ENCODE results near the gene ZNF672.
"Not testable (repeated sequence)": the region's sequence is repeated elsewhere in the genome, so short reads cannot be mapped to it uniquely, and the experiment has no call there.

Gene ZNF672

GRCh38 chr1:248860007-248860406, 22.0 kb downstream of the ZNF672 start:
- H3K4me1 ChIP-seq (ENCODE audit: insufficient read depth, low read length), result no peaks in the 10 kb centered on the region
- H3K9ac ChIP-seq (ENCODE audit: low read depth, low read length), result no peak overlapping the region
- no peaks in the 10 kb centered on the region for H3K9me3 ChIP-seq (ENCODE audit: control insufficient read depth, insufficient read depth, low read length)
- no peaks in the 10 kb centered on the region for H3K36me3 ChIP-seq (ENCODE audit: insufficient read depth, low read length)

- Histone ChIP-seq H3K9ac (ENCODE audit: low read depth, low read length) (no peak overlapping the region), H3K4me1 (ENCODE audit: insufficient read depth, low read length) (no peaks in the 10 kb centered on the region), H3K9me3 (ENCODE audit: control insufficient read depth, insufficient read depth, low read length) (no peaks in the 10 kb centered on the region), H3K36me3 (ENCODE audit: insufficient read depth, low read length) (no peaks in the 10 kb centered on the region)
Observed at GRCh38 chr1:248861616-248862015, 23.6 kb downstream of the ZNF672 start.

GRCh38 chr1:248862695-248862997, 24.6 kb downstream of the ZNF672 start:
- no peaks in the 10 kb centered on the region for H3K36me3 ChIP-seq (ENCODE audit: insufficient read depth, low read length)
- no peaks in the 10 kb centered on the region for H3K4me1 ChIP-seq (ENCODE audit: insufficient read depth, low read length)
- H3K9ac ChIP-seq (ENCODE audit: low read depth, low read length), result peak overlapping the region; percentile 84
- H3K9me3 ChIP-seq (ENCODE audit: control insufficient read depth, insufficient read depth, low read length), result no peaks in the 10 kb centered on the region

- Histone ChIP-seq H3K4me1 (ENCODE audit: insufficient read depth, low read length) (no peaks in the 10 kb centered on the region), H3K9me3 (ENCODE audit: control insufficient read depth, insufficient read depth, low read length) (no peaks in the 10 kb centered on the region), H3K36me3 (ENCODE audit: insufficient read depth, low read length) (no peaks in the 10 kb centered on the region), H3K9ac (ENCODE audit: low read depth, low read length) (peak overlapping the region; percentile 84)
Observed at GRCh38 chr1:248862998-248863881, 25.2 kb downstream of the ZNF672 start.

- H3K4me1 ChIP-seq (ENCODE audit: insufficient read depth, low read length), result no peaks in the 10 kb centered on the region
- no peaks in the 10 kb centered on the region for H3K36me3 ChIP-seq (ENCODE audit: insufficient read depth, low read length)
- H3K9ac ChIP-seq (ENCODE audit: low read depth, low read length), result no peak overlapping the region; the same call in 1 of the 2 replicates
- H3K9me3 ChIP-seq (ENCODE audit: control insufficient read depth, insufficient read depth, low read length), result no peaks in the 10 kb centered on the region
Observed at GRCh38 chr1:248871837-248872401, 33.9 kb downstream of the ZNF672 start.

- Histone ChIP-seq H3K36me3 (ENCODE audit: insufficient read depth, low read length) (no peaks in the 10 kb centered on the region), H3K9ac (ENCODE audit: low read depth, low read length) (peak overlapping the region; percentile 91), H3K4me1 (ENCODE audit: insufficient read depth, low read length) (no peaks in the 10 kb centered on the region), H3K9me3 (ENCODE audit: control insufficient read depth, insufficient read depth, low read length) (no peaks in the 10 kb centered on the region)
Observed at GRCh38 chr1:248872752-248873408, 34.9 kb downstream of the ZNF672 start.

- H3K9ac ChIP-seq (ENCODE audit: low read depth, low read length), result peak overlapping the region; percentile 91
- no peaks in the 10 kb centered on the region for H3K9me3 ChIP-seq (ENCODE audit: control insufficient read depth, insufficient read depth, low read length)
- no peaks in the 10 kb centered on the region for H3K36me3 ChIP-seq (ENCODE audit: insufficient read depth, low read length)
- no peaks in the 10 kb centered on the region for H3K4me1 ChIP-seq (ENCODE audit: insufficient read depth, low read length)
Observed at GRCh38 chr1:248873409-248873992, 35.5 kb downstream of the ZNF672 start.

GRCh38 chr1:248873993-248874533, 36.0 kb downstream of the ZNF672 start:
- no peaks in the 10 kb centered on the region for H3K36me3 ChIP-seq (ENCODE audit: insufficient read depth, low read length)
- no peaks in the 10 kb centered on the region for H3K9me3 ChIP-seq (ENCODE audit: control insufficient read depth, insufficient read depth, low read length)
- H3K4me1 ChIP-seq (ENCODE audit: insufficient read depth, low read length), result no peaks in the 10 kb centered on the region
- H3K9ac ChIP-seq (ENCODE audit: low read depth, low read length), result peak overlapping the region; percentile 91

GRCh38 chr1:248881261-248881660, 43.2 kb downstream of the ZNF672 start:
- Histone ChIP-seq H3K9me3 (ENCODE audit: control insufficient read depth, insufficient read depth, low read length) (no peaks in the 10 kb centered on the region), H3K4me1 (ENCODE audit: insufficient read depth, low read length) (peaks cover 9% of the 10 kb centered on the region; the same call in 1 of the 2 replicates)

GRCh38 chr1:248882427-248882826, 44.4 kb downstream of the ZNF672 start:
- not testable (repeated sequence) for H3K36me3 ChIP-seq (ENCODE audit: insufficient read depth, low read length); H3K9me3 ChIP-seq (ENCODE audit: control insufficient read depth, insufficient read depth, low read length)
- H3K4me1 ChIP-seq (ENCODE audit: insufficient read depth, low read length), result peaks cover 14% of the 10 kb centered on the region

More at GRCh38 chr1:248881261-248881660, 43.2 kb downstream of the ZNF672 start:
- H3K9ac ChIP-seq (ENCODE audit: low read depth, low read length), result no peak overlapping the region
- H3K36me3 ChIP-seq (ENCODE audit: insufficient read depth, low read length), result no peaks in the 10 kb centered on the region

GRCh38 chr1:248884632-248885295, 46.7 kb downstream of the ZNF672 start:
- Histone ChIP-seq H3K9me3 (ENCODE audit: control insufficient read depth, insufficient read depth, low read length) (no peaks in the 10 kb centered on the region), H3K36me3 (ENCODE audit: insufficient read depth, low read length) (no peaks in the 10 kb centered on the region), H3K9ac (ENCODE audit: low read depth, low read length) (no peak overlapping the region), H3K4me1 (ENCODE audit: insufficient read depth, low read length) (peaks cover 14% of the 10 kb centered on the region)

More at GRCh38 chr1:248882427-248882826, 44.4 kb downstream of the ZNF672 start:
- H3K9ac ChIP-seq (ENCODE audit: low read depth, low read length), result not testable (repeated sequence)

GRCh38 chr1:248885646-248886045, 47.6 kb downstream of the ZNF672 start:
- H3K9ac ChIP-seq (ENCODE audit: low read depth, low read length), result no peak overlapping the region
- H3K9me3 ChIP-seq (ENCODE audit: control insufficient read depth, insufficient read depth, low read length), result no peaks in the 10 kb centered on the region
- peaks cover 14% of the 10 kb centered on the region for H3K4me1 ChIP-seq (ENCODE audit: insufficient read depth, low read length)
- H3K36me3 ChIP-seq (ENCODE audit: insufficient read depth, low read length), result no peaks in the 10 kb centered on the region

GRCh38 chr1:248886237-248886895, 48.3 kb downstream of the ZNF672 start:
- Histone ChIP-seq H3K9ac (ENCODE audit: low read depth, low read length) (no peak overlapping the region), H3K9me3 (ENCODE audit: control insufficient read depth, insufficient read depth, low read length) (no peaks in the 10 kb centered on the region), H3K36me3 (ENCODE audit: insufficient read depth, low read length) (no peaks in the 10 kb centered on the region), H3K4me1 (ENCODE audit: insufficient read depth, low read length) (peaks cover 14% of the 10 kb centered on the region)
